ENCODE results near the gene ATP5MC3. TPM values are rescaled to one million over a fixed set of nuclear protein-coding genes. Genes with fewer than 3 reads are reported as not detected.

Gene ATP5MC3
- total and polyA plus RNA-seq, 10 of the 15 experiments (the other 5 are each of a cell fraction or from before 2014, with no cell fraction given): 308 to 1,196 (median 550) TPM

GRCh38 chr2:175135862-175136261 lies 45.6 kb downstream of the ATP5MC3 start:
- FAIRE-seq (no peak), DNase-seq (ENCODE audit: low read depth, low spot score) (no peak), ATAC-seq (no peak)
- H3K4me2 ChIP-seq (ENCODE audit: control insufficient read depth, insufficient read depth): peak overlapping the region; percentile 59
- H3K27ac ChIP-seq (ENCODE audit: control insufficient read depth, insufficient read depth): peak overlapping the region; percentile 49
- no peaks in the 10 kb centered on the region for H3K27me3 ChIP-seq (replicated peaks in 1 of 2; ENCODE audit: control insufficient read depth in 2 of 2, insufficient read depth in 2 of 2, low read length in 1 of 2)
- TF ChIP-seq TCF7 (IDR thresholded peaks at IDR 0.05; ENCODE audit: borderline replicate concordance) (no peak), ZBTB11 (CRISPR knock-in tag; IDR thresholded peaks at IDR 0.05) (no peak), JUND (IDR thresholded peaks at IDR 0.05; ENCODE audit: low read depth, low read length) (no peak)
- H3K4me3 ChIP-seq: 0 out of 2 replicates have a peak overlapping the region, but pooled peaks have one; percentile 25
- in situ Hi-C loops (cut with MboI): no loop called here
- CTCF ChIA-PET: interaction anchor here (0.6 to 1.7 kb wide), 6 partner anchors 10 to 107 kb away, joined by 3 to 5 read pairs (median 4); no protein-coding TSS in a partner anchor
- peaks cover 17% of the 10 kb centered on the region for H3K4me1 ChIP-seq (ENCODE audit: control insufficient read depth, insufficient read depth, low read length)
- 89% methylated on average over 2 of the region's 2 CpGs for WGBS (ENCODE audit: insufficient coverage, insufficient replicate concordance, low lambda C conversion rate, missing lambda C conversion rate)
- peaks cover 0 to 10% of the 10 kb centered on the region in 2 experiments; a peak in 2 of 4 replicates for H3K36me3 ChIP-seq (ENCODE audit: control insufficient read depth in 2 of 2, insufficient read depth in 2 of 2, low read length in 1 of 2)
- SMC1A ChIA-PET (ENCODE audit: uncharacterized antibody, unreplicated experiment): interaction anchor here (0.6 to 4.0 kb wide), 7 partner anchors 15 to 357 kb away, joined by 3 to 33 read pairs (median 5); partner anchors contain the start of gene ATF2
- intact Hi-C loops (cut with micrococcal nuclease; ENCODE audit: unreplicated experiment): no loop called here
- no peaks in the 10 kb centered on the region for H3K9me3 ChIP-seq (replicated peaks; ENCODE audit: control insufficient read depth, insufficient read depth, low read length)
- RAD21 ChIA-PET (ENCODE audit: unreplicated experiment): interaction anchor here (0.7 to 1.1 kb wide), 3 partner anchors 33 to 1319 kb away, joined by 3 to 4 read pairs (median 4); no protein-coding TSS in a partner anchor
- POLR2A ChIA-PET: interaction anchor here (0.6 to 1.0 kb wide), 2 partner anchors 13 to 752 kb away, joined by 3 to 7 read pairs; no protein-coding TSS in a partner anchor
- BruUV-seq (replicated peaks): no TSS peak
- no peak overlapping the region for H2AFZ ChIP-seq (ENCODE audit: control insufficient read depth, low read depth, low read length)
- no peaks in the 10 kb centered on the region for H4K20me1 ChIP-seq (ENCODE audit: control insufficient read depth, insufficient read depth)
- H3K9ac ChIP-seq (ENCODE audit: control insufficient read depth, insufficient read depth, low read length): no peak overlapping the region
- peaks cover 37% of the 10 kb centered on the region for H3K79me2 ChIP-seq (ENCODE audit: control insufficient read depth, insufficient read depth, low read length)
